ENCODE results near the gene CNOT10.
"Not testable (repeated sequence)": the region's sequence is repeated elsewhere in the genome, so short reads cannot be mapped to it uniquely, and the experiment has no call there.

Gene CNOT10

DNA sequence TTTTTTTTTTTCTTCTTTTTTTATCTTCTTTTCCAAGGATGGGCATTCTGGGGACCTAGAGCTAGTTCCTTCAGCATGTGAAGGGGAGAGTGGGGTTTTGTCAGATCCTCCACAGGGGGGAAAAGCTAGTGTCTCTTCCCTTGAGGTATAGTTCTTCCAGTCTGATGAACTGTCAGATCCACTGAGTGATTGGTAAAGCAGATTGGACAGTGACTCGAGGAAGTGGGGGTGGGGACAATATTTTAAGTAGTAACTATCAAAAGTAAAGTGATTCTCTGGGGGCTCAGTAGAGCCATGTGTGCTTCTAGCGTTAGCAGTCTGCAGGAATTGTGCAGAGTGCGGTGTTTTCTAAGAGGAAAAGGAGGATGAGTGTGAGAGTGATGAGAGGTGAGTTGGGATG, 70.8 kb downstream of the CNOT10 start:
- in situ Hi-C loops (cut with MboI; ENCODE audit: low sequenced_read_pairs) = no loop called here

DNA sequence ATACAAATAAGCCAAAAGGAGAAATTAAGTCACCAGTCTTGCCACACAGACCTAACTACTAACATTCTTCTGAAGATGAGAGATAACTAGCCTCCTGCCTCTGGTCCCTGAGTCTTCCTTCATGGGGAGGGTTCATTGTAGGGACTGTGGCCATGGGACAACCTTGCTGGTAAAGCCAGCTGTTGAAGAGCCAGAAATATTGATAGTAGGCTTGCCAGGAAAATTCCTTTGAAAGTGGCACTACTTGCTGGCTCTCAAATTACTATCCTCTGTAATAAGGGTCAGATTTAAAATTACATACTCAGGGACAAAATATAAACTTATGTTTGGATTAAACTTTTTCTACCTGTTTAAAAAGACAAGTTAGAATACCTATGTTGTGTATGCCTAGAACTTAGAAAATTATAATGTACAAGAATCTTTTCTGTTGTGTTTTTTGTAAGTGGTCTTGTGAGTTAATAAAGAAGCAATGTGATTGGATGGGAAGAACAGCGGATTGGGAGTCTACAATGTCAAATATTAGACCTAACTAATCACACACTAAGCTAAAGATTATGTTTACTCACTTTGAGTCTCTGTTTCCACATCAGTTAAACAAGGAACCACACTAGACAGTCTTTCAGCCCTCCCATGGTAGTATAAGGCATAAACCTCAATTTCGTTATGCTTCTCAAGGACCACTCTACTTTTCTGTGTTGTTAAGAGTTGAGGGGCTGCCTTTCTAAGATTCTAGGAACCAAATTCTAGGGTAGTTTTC, 72.8 kb downstream of the CNOT10 start:
- in situ Hi-C loops (cut with MboI; ENCODE audit: low sequenced_read_pairs) = no loop called here

DNA sequence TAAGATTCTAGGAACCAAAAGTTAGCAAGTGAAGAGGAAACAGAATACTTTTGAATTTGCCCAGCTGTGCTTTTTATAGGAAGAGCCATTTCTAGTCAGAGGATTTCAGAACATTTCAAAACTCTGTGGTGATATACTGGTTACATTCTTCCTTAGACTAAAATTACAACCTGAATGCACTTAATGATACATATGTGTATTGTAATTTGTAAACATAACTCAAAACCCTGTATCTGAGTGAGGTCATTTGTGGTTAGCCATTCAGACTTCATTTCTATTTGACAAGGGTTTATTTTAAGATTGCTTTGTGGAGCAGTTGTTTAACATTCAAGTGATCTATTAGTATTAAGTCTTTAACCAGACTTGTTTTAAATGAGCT, 73.4 kb downstream of the CNOT10 start:
- in situ Hi-C loops (cut with MboI; ENCODE audit: low sequenced_read_pairs) = no loop called here

DNA sequence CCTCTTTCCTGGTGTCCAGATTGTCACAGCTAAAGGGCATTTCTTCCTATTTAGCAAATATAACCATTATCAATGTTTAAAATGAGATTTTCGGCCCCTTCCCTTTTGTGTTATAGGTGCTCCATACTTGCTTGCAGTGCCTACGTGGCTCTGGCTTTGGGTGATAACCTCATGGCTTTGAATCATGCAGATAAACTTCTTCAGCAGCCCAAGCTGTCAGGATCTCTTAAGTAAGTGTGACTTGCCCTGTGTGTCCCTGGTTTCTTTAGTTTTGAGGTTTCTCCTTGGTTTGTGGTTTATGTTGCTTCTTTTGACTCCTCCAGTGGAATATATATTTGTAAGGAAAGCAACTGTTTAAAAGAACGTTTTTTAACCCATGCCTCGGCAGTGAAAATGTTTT, 74.4 kb downstream of the CNOT10 start:
- in situ Hi-C loops (cut with MboI; ENCODE audit: low sequenced_read_pairs) = no loop called here

DNA sequence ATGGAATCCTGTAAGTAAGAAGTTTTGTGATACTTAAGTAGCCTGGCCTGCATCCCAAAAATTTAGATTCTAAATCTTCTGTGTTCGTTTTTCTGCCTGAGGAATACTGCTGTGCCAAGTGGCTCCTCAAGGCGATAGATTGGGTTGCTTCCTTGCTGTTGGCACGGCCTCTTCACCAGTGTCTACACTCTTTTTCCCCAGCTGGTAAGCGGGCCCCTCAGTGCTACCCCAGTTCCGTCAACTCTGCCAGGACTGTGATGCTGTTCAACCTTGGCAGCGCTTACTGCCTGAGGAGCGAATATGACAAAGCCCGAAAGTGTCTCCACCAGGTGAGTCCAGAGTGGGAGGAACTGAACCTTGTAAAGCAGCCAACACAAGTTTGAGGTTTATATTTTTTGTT, 79.5 kb downstream of the CNOT10 start:
- in situ Hi-C loops (cut with MboI; ENCODE audit: low sequenced_read_pairs) = no loop called here

DNA sequence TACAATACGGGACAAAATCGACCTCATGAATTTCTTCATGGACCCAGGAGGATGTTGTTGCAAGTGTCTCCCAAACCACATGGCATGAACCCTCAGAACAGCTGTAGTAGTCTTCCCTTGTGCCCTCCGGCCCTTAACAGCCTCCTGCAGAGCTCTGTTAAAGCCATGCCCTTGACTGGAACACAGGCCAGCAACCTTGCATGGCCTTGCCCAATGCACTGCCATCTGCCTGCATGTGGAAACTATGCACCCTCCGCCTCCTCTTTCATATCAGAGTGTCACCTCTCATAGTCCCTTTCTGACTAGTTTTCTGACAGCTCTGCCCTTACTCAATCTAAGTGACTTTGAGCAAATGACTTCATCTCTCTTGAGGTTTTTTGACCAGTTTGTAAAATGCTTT, 93.4 kb downstream of the CNOT10 start:
- in situ Hi-C loops (cut with MboI; ENCODE audit: low sequenced_read_pairs) = no loop called here

DNA sequence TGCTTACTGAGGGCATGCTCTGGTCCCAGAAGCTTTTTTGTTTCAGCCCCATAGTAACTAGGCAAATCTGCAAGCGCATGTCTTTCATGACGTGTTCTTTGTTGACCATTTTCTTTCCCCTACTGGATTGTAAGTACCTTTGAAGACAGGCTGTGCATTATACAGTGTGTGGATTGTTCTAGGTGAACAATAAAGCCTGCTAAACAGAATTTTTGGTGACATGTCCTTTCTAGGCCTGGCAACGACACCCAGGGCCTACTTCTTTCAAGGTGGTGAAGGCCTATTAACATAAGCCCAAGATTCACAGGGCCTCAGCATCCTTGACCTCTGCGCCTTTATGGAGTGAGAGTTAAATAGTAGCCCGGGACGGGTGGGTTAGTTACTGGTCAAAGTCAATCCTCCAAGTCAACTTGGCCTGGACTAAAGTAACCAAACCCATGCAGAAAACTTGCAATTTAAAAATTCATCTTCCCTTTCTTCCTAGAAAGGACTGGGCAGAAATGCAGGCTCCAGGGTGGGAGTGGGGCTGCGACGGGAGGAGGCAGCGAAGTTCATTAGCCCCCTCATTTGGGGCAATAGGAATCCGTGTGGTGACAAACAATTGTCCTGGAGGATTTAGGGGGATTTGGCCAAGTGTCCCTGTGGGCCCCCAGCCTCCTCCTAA, 95.2 kb downstream of the CNOT10 start:
- in situ Hi-C loops (cut with MboI; ENCODE audit: low sequenced_read_pairs) = no loop called here

DNA sequence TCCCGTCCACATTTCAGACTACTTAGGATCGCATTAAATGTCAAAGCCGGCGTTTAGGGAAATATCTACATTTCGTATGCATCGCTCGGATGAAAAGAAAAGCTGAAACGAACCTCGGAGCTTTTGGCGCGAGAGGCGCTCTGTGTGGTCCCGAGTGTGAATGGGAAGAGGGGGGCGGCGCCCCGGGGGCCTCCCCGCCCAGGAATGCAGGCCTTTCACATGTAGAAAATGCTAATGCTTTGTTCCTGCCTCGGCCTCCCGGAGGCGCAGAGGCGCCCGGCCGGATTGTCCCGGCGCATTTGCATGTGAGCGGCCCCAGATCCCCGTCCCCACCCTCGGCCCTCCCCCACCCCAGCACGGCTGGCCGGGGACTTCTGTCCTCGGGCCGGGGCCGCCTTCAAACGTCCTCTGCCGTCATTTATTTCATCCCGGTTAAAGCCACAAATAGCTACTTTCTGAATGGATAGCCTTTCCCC, 95.8 kb downstream of the CNOT10 start:
- in situ Hi-C loops (cut with MboI; ENCODE audit: low sequenced_read_pairs) = no loop called here

DNA sequence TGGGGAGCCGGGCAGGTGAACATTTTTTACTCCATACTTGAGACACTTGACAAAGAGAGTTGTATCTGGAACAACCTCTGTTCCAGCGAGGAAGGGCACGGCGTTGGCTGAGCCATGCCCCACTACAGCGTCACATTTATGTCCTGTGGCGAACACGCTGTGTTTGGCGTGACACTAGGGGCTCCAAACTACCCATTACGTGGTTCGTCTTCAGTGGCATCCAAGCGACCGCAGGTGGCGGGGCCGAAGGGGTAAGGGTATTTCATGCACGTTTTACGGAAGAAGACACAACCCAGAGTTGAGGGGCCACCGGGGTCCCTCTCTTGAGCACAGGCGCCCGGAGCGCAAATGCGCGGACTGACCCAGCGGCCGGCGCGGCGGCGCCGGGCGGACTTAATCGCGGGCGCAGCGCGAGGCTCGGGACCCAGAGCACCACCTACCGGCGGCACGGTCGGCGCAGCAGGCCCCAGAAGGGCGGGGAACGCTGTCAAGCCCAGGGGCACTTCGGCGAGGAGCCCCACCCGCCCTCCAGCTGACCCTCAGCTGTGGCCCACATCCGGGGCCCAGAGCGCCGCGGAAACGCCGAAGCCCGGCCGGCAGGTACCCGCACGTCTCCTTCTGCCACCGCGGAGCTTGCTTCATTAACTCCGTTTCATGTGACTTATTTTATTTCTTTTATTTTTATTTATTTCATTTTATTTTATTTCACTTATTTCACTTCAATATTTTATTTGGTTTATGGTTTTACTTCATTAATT, 96.4 kb downstream of the CNOT10 start:
- in situ Hi-C loops (cut with MboI; ENCODE audit: low sequenced_read_pairs) = no loop called here

DNA sequence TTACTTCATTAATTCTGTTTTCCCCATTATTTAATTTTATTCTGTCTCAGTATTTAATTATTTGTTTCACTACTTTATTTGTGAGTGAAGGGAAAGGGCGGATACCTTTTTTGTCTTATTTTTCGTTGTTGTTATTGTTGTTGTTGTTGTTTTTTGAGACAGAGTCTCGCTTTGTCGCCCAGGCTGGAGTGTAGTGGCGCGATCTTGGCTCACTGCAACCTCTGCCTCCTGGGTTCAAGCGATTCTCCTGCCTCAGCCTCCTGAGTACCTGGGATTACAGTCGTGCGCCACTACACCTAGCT, 96.9 kb downstream of the CNOT10 start:
- in situ Hi-C loops (cut with MboI; ENCODE audit: low sequenced_read_pairs) = not testable (repeated sequence)

DNA sequence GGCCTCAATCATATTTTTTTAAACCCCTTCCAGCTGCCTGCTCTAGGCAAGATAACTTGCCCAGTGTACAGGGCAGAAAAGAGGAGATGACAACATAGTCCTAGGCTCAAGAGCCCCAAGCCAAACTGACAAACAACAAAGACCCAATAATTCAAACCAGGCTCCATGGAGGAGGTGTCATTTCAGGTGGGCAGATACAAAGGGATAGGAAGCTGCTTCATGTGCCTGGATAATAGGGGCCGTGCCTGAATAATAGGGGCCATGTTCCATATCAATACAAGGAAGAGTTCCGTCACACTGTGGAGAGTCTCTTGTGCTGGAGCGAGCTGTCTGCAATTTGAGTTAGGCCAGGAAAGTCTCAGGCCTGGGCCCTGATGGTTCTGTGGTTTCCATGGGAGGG, 97.4 kb downstream of the CNOT10 start:
- in situ Hi-C loops (cut with MboI; ENCODE audit: low sequenced_read_pairs) = no loop called here

DNA sequence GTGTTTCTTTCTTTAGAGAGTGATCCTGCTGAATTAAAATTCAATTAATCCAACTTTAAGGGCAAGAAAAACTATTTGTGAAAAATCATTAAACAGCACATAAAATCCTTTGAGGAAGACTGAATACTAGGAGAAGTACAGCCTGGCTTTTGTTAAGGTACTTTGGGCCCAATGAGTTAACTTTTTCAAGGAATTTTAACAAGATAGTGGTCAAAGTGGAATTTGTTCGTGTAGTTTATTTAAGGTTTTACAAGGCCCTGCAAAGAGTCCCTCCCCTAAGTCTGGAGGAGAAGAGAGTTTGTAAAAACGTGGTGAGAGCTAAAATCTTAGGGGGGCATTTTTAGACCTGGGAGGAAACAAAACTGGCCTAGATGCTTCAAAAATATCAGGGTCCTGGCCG, 106.8 kb downstream of the CNOT10 start:
- in situ Hi-C loops (cut with MboI; ENCODE audit: low sequenced_read_pairs) = no loop called here

DNA sequence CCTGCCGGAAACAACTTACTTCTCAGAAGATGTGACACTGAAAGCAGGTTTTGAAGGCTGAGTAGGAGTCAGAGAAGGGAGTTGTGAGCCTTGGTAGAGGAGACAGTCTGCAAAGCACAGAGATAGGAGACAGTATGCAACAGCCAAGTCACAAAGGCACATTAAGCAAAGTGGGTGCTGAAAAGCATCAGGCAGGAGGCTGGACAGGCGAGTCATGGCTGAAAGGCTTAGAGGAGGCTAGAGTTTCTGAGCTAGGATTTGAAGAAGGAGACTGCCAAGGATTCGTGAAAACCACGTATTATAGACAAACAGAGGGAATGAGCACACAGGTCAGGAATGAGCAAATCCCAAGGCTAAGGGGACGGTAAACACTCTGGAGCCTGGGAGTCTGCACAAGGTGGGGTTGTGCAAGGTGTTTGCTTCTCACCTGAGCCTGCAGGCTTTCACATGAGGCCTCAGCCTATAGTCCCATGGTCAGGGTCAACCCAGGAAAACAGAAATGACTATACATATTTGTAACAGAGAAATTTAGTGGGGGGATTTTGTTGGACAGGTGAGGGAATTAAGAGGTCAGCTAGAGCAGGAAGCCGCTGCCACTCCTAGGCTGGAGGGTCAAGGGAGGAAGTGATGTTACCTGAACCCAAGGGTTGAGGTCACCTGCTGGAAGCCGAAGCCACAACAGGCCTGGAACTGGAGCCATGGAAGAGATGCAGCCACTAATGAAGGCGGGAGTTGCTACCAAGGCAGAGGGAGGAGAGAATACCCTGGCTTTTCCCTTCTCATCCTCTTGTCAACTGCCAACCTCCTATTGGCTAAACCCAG, 109.7 kb downstream of the CNOT10 start:
- in situ Hi-C loops (cut with MboI; ENCODE audit: low sequenced_read_pairs) = no loop called here

DNA sequence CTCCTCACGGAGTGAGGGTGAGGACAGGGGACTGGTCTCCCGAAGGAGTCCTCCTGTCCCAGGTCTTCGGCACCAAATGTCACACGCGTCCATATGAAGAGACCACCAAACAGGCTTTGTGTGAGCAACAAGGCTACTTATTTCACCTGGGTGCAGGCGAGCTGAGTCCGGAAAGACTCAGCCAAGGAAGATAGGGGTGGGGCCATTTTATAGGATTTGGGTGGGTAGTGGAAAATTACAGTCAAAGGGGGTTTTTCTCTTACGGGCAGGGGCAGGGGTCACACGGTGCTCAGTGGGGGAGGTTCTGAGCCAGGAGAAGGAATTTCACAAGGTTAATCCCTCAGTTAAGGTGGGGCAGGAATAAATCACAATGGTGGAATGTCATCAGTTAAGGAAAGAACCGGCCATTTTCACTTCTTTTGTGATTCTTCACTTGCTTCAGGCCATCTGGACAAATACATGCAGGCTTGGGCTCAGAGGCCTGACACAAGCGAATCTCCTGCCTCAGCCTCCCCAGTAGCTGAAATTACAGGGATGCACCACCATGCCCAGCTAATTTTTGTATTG, 111.5 kb downstream of the CNOT10 start:
- in situ Hi-C loops (cut with MboI; ENCODE audit: low sequenced_read_pairs) = not testable (repeated sequence)

DNA sequence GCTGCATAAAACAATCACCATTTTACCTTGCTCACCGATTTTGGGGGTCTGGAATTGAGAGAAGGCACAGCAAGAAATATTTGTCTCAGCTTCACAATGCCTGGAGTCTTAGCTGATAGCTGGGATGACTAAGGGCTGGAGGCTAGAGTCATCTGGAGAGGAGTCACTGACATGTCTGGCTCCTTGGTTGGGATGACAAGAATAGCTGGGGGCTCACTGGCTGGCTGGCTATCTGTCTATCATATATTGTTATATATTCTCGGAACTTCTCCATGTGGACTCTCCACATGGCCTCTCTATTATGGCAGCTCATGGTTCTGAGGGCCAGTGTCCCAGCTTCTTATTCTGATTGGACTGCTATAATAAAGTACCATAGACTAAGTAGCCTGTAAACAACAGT, 112.8 kb downstream of the CNOT10 start:
- in situ Hi-C loops (cut with MboI; ENCODE audit: low sequenced_read_pairs) = no loop called here

DNA sequence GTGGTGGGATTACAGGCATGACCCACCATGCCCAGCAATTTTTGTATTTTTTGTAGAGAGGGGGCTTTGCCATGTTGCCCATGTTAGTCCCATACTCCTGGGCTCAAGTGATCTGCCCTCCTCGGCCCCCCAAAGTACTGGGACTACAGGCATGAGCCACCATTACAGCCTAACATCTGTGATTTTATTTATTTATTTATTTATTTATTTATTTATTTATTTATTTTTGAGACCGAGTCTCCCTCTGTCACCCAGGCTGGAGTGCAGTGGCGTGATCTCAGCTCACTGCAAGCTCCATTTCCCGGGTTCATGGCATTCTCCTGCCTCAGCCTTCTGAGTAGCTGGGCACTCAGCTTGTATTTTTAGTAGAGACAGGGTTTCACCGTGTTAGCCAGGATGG, 116.5 kb downstream of the CNOT10 start:
- in situ Hi-C loops (cut with MboI; ENCODE audit: low sequenced_read_pairs) = not testable (repeated sequence)

DNA sequence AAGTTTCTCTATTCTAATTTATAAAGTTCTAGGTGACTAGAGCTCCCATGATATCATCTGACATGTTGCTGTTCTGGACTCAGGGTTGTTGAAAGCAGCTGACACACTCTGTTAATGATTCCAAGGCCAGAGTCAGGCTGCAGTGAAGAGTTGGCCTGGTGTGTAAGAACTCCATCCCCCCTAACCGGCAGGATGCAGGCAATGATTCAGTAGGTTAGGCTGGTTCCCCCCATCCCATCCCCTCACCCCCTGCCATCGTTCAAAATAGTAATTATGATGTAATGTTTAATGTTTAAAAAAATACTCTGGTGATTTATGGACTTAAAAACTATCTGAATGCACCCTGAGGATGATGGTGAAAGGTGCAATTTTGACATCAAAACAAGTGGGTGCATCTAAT, 128.2 kb downstream of the CNOT10 start:
- in situ Hi-C loops (cut with MboI; ENCODE audit: low sequenced_read_pairs) = no loop called here

DNA sequence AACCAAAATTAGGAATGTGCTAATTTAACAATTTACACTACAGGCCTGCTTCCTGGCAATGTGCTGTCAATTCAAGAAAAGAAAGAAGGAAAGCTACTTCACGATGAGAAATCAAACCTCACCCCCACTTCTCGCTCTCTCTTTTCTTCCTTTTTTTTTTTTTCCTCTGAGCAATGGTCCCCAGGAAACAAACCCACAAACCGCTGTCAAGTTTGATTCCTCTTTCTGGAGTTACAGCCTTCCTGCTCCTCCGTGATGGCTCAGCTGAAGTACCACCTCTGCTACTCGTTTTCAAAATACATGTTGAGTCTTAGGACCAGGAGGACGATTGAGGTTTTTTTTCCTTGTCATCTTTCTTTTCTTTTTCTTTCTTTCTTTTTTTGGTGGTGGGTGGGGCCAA, 129.4 kb downstream of the CNOT10 start:
- in situ Hi-C loops (cut with MboI; ENCODE audit: low sequenced_read_pairs) = no loop called here

DNA sequence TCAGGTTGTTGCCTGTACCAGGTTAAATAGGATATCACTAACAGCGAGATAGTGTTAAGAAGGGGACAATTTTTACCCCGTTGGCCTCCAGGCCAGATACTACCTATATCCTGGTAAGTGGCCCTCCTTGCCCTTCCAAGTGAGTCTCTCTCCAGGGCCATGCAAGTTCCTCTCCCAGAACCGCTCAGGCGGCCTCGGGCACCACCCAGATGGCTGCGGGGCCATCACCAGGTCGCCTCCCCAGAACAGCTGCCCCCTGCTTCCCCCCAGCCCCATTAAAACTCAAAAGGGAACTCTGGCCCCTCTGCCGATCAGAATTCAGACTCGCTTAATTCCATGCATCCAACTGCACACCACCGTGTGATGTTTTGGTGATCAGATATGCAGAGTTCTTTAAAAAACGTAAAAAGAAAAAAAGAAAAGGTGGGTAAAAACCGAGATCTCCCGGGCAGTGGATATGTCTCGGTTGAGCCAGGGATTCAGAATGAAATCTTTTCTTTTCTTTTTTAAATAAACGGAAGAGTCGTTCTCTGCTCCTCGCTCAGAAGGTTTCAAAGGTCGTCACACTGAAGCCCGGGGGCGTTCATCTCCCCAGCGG, 131.0 kb downstream of the CNOT10 start:
- in situ Hi-C loops (cut with MboI; ENCODE audit: low sequenced_read_pairs) = no loop called here

DNA sequence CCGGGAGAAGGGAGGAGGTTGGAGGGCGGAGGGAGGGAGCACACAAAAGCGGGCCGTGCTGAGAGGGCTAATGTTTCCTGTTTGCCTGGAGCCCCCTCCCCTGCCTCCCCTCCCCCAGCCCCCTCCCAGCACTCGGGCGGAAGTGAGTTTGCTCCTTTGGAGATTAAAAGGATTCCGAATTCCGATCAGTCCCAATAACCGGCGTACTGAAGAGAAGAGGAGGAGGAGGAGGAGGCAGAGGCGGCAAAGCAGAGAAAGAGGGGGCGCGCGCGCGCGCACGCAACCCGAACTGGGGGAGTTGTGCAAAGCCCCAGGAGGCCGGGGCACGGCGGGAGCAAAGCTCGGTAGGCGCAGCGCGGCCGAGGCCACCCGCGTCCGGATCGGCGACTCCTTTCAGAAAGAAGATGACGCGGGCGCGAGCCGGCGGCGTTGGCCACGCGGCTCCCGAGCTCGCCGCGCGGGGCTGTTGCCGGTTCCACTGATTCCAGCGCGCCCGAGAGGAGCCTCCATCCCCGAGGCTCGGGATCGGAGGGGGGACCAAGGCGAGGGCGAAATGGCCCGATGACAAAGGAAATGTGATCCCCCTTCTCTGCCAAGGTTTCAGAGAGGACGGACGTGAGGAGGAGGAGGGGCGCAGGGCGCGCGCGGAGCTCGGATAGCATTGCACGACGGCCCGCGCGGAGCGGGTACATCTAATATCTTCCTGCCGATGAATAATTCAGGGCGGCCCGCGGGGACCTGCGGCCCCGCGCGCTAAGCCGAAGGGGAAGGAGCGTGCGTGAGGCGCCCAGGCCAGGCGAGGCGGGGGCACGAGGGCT, 131.7 kb downstream of the CNOT10 start:
- in situ Hi-C loops (cut with MboI; ENCODE audit: low sequenced_read_pairs) = no loop called here

All from HL-60/S4 treated with retinoic acid at 250 ng/mL for 4 days and 3 days (cell line).